ENCODE measurements around the gene DGKI. TPM values are rescaled to one million over a fixed set of nuclear protein-coding genes. Genes with fewer than 3 reads are reported as not detected.

DGKI gene
- total RNA-seq, 1 experiment from 2014 or later: 0.41 TPM

DNA sequence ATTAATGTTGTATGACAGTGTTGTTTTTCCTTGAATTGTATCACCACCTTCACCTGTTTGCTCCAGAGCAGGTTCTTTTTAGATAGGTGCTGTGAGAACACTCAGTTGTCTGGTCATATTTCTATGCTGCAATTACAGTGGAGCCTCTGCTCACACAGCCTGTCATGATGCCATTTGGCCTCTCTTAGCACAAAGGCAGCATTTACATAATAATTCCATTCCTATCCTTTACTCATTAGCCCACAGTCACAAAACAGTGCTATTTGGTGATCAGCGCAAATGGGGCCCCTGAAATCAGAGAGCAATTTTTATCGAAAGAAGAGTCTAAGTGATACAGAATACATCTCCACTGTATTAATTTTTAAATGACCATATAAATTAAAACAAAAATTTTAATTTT lies 13.8 kb upstream of the DGKI start:
- Histone ChIP-seq H3K4me1 (replicated peaks; ENCODE audit: insufficient read depth) (no peaks in the 10 kb centered on the region), H4K20me1 (ENCODE audit: insufficient read depth) (no peaks in the 10 kb centered on the region), H3K27ac (no peak overlapping the region), H3F3A (ENCODE audit: insufficient read depth, low read depth) (no peaks in the 10 kb centered on the region), H3K4me2 (no peak overlapping the region), H3K36me3 (ENCODE audit: low read depth) (no peaks in the 10 kb centered on the region), H3K79me2 (ENCODE audit: low read depth) (no peaks in the 10 kb centered on the region), H3K9me2 (ENCODE audit: insufficient read depth) (no peaks in the 10 kb centered on the region; the same call in 1 of the 2 replicates), H3K9me3 (ENCODE audit: insufficient read depth, low read depth) (no peaks in the 10 kb centered on the region), H3K4me3 (no peak overlapping the region), H3K27me3 (ENCODE audit: insufficient read depth, low read depth) (no peaks in the 10 kb centered on the region), H2AFZ (no peak overlapping the region)
- DNase-seq: no peak
- ChIA-PET POLR2A (ENCODE audit: unreplicated experiment) (no interaction called here), CTCF (no interaction called here)
- intact Hi-C loops (cut with micrococcal nuclease; ENCODE audit: unreplicated experiment): no loop called here
- BruUV-seq (replicated peaks): no TSS peak
- TF ChIP-seq, protein P1, sequence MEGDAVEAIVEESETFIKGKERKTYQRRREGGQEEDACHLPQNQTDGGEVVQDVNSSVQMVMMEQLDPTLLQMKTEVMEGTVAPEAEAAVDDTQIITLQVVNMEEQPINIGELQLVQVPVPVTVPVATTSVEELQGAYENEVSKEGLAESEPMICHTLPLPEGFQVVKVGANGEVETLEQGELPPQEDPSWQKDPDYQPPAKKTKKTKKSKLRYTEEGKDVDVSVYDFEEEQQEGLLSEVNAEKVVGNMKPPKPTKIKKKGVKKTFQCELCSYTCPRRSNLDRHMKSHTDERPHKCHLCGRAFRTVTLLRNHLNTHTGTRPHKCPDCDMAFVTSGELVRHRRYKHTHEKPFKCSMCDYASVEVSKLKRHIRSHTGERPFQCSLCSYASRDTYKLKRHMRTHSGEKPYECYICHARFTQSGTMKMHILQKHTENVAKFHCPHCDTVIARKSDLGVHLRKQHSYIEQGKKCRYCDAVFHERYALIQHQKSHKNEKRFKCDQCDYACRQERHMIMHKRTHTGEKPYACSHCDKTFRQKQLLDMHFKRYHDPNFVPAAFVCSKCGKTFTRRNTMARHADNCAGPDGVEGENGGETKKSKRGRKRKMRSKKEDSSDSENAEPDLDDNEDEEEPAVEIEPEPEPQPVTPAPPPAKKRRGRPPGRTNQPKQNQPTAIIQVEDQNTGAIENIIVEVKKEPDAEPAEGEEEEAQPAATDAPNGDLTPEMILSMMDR (conservative IDR thresholded peaks at IDR 0.05): no peak
- TF ChIP-seq EZH2 (IDR thresholded peaks at IDR 0.05; ENCODE audit: low read depth): no peak

DNA sequence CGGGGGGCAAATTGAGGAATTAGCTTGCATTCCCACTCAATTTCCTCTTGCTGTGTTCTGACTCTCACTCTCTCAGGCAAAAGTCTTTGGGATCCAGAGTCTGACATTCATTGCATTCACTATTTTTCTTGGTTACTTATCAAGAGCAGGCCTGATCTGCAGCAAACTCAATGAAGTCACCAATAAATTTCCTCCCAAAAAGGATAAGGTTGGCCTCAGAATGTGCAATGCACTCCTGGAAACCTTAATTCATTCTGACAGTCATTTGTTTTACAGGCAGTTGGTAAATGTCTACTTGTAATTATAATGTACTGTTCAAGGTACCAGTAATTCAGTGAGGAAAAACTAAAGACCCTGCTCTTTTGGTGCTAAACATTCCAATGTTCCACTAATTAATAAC lies 6.3 kb upstream of the DGKI start:
- CTCF ChIA-PET: interaction anchor here (0.6 kb wide), 1 partner anchor 79 kb away, joined by 3 read pairs; no protein-coding TSS in a partner anchor

DNA sequence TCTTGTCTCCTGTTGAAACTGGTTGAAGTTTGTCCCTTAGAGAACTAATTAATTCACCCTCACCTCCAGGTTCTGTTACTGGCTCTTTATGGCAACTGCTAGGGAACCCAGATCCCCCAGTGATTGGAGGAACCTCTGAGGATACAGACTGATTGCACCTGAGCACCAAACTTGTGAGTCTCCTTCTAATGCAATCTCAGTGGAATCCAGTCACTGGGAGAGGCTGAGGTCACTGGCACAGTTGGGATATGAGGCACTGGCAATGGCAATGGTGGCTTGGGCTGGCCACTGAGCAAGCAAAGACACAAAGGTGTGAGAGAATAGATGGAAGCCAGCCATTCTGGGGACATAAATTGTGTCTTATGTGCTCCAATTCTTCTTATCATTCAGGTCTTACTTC lies 5.3 kb upstream of the DGKI start:
- H3K27me3 ChIP-seq (ENCODE audit: insufficient read depth, low read depth): no peaks in the 10 kb centered on the region
- no peaks in the 10 kb centered on the region for H3K79me2 ChIP-seq (ENCODE audit: low read depth)
- CTCF ChIA-PET: interaction anchor here (0.5 kb wide), 1 partner anchor 847 kb away, joined by 4 read pairs; no protein-coding TSS in a partner anchor
- H3K36me3 ChIP-seq (ENCODE audit: low read depth): no peaks in the 10 kb centered on the region
- no peaks in the 10 kb centered on the region for H3K4me1 ChIP-seq (replicated peaks; ENCODE audit: insufficient read depth)
- H3K4me2 ChIP-seq: no peak overlapping the region
- no TSS peak for BruUV-seq (replicated peaks)
- no peaks in the 10 kb centered on the region for H3K9me3 ChIP-seq (ENCODE audit: insufficient read depth, low read depth)
- H3K4me3 ChIP-seq: no peak overlapping the region
- H3K27ac ChIP-seq: no peak overlapping the region
- H4K20me1 ChIP-seq (ENCODE audit: insufficient read depth): no peaks in the 10 kb centered on the region
- no peaks in the 10 kb centered on the region; the same call in 1 of the 2 replicates for H3K9me2 ChIP-seq (ENCODE audit: insufficient read depth)
- no peak overlapping the region for H2AFZ ChIP-seq
- H3F3A ChIP-seq (ENCODE audit: insufficient read depth, low read depth): no peaks in the 10 kb centered on the region
- POLR2A ChIA-PET (ENCODE audit: unreplicated experiment): no interaction called here
- TF ChIP-seq, protein P1 (conservative IDR thresholded peaks at IDR 0.05): no peak
- no peak for DNase-seq
- intact Hi-C loops (cut with micrococcal nuclease; ENCODE audit: unreplicated experiment): no loop called here

More for the DNA sequence above, 6.3 kb upstream of the DGKI start:
- no TSS peak for BruUV-seq (replicated peaks)
- DNase-seq: no peak
- Histone ChIP-seq H3K4me1 (replicated peaks; ENCODE audit: insufficient read depth) (no peaks in the 10 kb centered on the region), H3K9me2 (ENCODE audit: insufficient read depth) (no peaks in the 10 kb centered on the region; the same call in 1 of the 2 replicates), H3K79me2 (ENCODE audit: low read depth) (no peaks in the 10 kb centered on the region), H3K36me3 (ENCODE audit: low read depth) (no peaks in the 10 kb centered on the region), H3F3A (ENCODE audit: insufficient read depth, low read depth) (no peaks in the 10 kb centered on the region), H3K4me2 (no peak overlapping the region), H3K9me3 (ENCODE audit: insufficient read depth, low read depth) (no peaks in the 10 kb centered on the region), H3K27me3 (ENCODE audit: insufficient read depth, low read depth) (no peaks in the 10 kb centered on the region), H3K27ac (no peak overlapping the region), H2AFZ (no peak overlapping the region), H4K20me1 (ENCODE audit: insufficient read depth) (no peaks in the 10 kb centered on the region), H3K4me3 (no peak overlapping the region)
- POLR2A ChIA-PET (ENCODE audit: unreplicated experiment): no interaction called here
- TF ChIP-seq, protein P1 (conservative IDR thresholded peaks at IDR 0.05): no peak
- no peak for TF ChIP-seq EZH2 (IDR thresholded peaks at IDR 0.05; ENCODE audit: low read depth)
- intact Hi-C loops (cut with micrococcal nuclease; ENCODE audit: unreplicated experiment): no loop called here
